ENCODE data around the gene MEGF6.

MEGF6 gene

DNA sequence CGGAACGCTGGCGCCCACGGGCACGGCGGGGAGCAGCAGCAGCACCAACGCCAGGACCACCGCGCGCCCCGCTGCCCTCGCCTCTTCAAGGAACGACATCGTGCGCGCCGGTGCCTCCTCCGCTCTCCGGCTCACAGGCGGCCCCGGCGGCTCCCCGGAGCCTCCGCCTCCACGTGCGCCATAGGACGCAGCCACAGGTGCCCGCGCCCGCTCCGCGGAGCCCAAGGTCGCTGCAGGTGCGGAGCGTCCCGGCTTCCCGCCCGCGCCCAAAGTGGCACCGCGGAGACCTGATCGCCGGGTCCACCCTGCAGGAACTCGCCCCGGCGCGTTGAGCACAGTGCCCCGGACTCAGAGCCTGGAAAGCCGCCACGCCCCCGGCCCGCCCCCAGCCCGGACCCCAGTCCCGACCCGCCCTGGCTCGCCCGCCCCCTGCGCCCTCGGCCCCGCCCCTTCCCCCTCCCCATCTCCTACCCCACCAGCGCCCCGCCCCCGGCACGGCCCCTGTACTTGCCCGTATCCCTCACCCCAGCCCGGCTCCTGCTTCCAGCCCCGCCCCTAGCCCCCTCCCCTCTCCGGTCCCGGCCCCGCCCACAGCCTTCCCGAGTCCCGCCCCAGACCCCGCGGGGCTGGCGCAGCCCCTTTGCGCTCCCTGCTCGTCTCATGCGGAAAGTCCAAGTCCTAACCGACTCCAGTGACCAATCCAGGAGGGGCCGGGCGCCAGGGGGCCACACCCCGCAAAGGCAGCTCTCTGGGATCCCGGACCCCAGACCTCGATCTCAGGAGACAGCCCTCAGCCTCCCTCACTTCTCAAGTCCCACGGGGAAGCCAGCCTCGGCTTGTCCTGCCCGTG lies at the start of gene MEGF6:
TSS of gene MEGF6 (minus strand) at position 339 of the 850 bp plus-strand sequence. CDS start at position 99, 240 bp downstream.
- peak; percentile 40 for DNase-seq (ENCODE audit: low read depth)

GRCh38 chr1:3660704-3661103 lies 49.4 kb upstream of the MEGF6 start:
- no peak for DNase-seq (ENCODE audit: low read depth)

- DNase-seq (ENCODE audit: low read depth), result no peak
Observed at GRCh38 chr1:3659093-3659492, 47.8 kb upstream of the MEGF6 start.

- DNase-seq (ENCODE audit: low read depth), result no peak
Observed at GRCh38 chr1:3658231-3658615, 46.9 kb upstream of the MEGF6 start.

GRCh38 chr1:3657578-3658230 lies 46.4 kb upstream of the MEGF6 start:
- no peak for DNase-seq (ENCODE audit: low read depth)

DNA sequence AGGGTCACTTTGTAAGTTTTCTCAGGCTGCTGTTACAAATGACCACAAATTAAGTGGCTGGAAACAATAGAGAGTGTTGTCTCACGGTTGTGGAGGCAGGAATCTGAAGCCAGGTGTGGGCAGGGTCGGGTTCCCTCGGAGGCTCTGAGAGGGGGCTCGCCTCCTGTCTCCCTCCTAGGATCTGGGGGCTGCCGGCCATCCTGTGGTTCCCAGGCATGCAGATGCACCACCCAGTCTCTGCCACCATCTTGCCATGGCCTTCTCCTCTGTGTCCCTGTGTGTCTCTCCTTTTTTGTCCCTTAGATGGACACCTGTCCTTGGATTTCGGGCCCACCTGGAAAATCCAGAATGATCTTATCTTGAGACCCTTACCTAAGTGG lies 45.8 kb upstream of the MEGF6 start:
- no peak for DNase-seq (ENCODE audit: low read depth)

- no peak for DNase-seq (ENCODE audit: low read depth)
Observed at GRCh38 chr1:3656450-3657095, 45.3 kb upstream of the MEGF6 start.

DNA sequence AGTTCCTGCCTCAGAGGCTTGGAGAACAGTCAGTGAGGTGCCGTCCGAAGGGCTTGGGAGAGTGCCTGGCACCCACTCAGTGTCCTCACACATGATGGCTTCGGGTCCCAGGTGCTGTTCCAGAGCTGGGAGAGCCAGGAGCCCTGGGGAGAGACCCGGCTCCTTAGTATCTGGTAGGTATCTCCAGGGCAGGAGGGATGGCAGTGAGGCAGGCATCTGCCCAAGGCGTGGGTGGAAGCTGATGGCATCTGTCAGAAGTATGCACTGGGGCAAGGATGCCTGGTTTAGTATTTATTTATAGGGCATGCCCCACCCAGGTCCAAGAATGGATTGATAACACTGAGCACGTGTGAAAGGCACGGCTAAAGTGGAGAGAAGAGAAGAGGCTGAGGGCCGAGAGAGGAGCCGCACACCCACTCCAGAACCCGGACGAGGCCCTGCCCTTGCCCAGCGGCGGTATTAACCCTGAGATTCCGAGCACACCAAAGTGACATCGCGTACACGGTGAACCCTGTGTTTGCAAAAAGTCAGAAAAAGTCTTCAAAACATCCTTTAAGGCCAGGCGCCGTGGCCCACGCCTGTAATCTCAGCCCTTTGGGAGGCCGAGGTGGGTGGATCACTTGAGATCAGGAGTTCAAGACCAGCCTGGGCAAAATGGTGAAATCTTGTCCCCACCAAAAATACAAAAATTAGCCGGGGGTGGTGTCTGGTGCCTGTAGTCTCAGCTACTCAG lies 43.4 kb upstream of the MEGF6 start:
- no peak for DNase-seq (ENCODE audit: low read depth)

DNA sequence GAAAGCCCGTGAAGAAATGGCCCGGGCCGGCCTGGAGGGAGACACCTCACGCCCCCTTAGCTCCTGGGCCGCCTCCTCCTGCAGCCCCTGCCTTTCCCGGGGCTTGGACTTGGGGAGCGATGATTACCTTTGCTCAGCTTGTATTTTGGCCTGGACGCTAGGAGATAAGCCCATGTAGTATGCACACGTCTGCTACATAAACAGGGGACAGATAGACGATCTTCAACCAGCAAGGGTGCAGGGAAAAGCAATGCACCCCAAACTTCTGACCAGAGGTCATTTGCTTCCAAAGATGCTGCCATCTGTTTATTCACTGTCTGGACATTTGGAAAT lies 41.9 kb upstream of the MEGF6 start:
- DNase-seq (ENCODE audit: low read depth), result no peak

GRCh38 chr1:3652548-3653285 lies 41.4 kb upstream of the MEGF6 start:
- DNase-seq (ENCODE audit: low read depth), result no peak

GRCh38 chr1:3651930-3652547 lies 40.7 kb upstream of the MEGF6 start, which contains the start of gene TP73:
TSS of gene TP73 (plus strand) at chr1:3652516. CDS start at chr1:3682366, 29,850 bp downstream.
- no peak for DNase-seq (ENCODE audit: low read depth)

- DNase-seq (ENCODE audit: low read depth), result peak; percentile 19
Observed at GRCh38 chr1:3651026-3651929, 40.0 kb upstream of the MEGF6 start.

DNA sequence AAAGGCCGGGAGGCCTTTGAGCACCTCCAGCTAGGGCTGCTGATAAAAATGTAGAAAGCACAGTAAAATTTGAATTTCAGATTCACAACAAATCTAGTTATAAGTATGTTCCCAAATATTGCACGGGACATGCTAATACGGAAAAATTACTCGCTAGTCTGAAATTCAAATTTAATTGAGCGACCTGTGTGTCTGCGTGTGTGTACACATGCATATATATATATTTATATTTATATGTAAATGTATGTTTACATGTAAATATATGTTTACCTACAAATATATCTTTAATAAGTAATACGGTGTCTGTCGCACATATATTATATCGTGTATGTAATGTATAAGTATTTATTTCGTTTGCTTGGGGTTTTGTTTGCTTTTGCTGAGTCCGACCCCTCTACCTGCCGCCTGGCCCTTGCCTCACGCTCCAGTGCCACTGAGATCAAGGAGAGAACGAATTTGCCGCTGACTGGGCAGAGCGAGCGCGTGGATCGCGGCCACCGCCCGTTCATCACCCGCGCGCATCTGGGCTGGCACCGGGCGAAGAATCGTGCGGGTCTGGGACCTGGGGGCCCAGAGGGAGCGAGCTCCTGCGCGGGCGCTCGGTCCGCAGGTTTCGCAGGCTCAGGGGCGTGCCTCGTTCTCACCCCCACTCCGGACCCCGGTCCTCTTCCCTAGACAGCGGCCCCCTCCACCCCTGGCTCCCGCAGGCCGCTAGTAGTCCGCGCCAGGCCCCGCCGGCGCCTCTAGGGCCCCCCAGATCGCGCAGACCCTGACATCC lies 39.1 kb upstream of the MEGF6 start:
- no peak for DNase-seq (ENCODE audit: low read depth)

DNA sequence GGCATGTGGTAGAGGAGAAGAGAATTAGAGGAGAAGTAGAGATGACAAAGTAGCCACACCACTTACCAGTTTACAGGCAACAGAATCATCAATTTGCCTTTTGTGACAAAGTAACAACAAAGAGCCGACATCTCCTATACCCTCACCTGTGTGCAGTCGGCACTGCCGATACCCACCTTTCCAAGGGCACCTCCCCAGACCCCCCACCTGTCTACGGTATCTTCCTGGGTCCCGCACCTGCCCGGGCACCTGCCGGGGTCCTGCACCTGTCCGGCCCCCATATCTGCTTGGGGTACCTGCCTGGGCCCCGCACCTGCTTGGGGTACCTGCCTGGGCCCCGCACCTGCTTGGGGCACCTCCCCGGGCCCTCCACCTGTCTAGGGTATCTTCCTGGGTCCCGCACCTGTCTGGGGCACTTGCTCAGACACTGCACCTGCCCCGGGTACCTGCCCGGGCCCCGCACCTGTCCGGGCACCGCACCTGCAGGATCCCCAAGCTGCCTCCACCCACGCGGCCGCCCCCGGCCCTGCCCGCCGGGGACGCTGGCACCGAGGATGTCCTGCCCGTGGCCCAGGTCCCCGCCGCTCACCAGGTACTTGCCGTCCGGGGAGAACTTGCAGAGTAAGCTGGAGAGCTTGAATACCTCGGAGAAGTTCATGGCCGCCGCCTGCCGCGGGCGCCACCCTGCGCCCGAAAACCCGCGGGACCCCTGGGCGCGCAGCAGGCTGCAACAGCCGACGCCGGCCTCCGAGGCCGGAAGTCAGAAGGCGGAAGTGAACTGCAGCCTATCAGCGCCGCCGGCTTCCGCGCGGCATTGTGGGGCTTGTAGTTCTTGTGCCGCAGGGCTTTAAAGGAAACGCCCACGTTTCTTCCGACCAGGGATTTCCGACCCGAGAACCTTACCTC lies 38.3 kb upstream of the MEGF6 start, which contains the start of gene WRAP73:
TSS of gene WRAP73 (minus strand) at position 762 of the 906 bp plus-strand sequence. CDS start at position 658, 104 bp downstream.
- DNase-seq (ENCODE audit: low read depth), result peak; percentile 92

DNA sequence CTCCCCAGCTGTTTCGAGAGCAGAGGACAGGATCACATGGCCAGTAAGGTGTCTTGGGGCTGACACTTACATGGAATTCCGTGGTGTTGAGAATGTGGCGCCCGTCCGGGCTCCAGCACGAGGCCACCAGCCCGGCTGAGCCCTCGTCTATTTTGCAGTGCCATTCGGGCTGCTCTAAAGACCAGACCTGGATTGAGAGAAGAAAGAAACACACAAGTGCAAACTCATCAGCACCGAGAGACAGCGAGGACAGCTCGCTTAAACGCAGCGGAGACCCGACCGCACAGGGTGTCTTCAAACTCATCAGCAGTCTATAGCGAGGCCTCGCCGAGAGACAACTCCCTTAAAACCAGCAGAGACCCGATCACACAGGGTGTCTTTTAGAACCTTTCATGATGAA lies 35.3 kb upstream of the MEGF6 start:
- no peak for DNase-seq (ENCODE audit: low read depth)

DNA sequence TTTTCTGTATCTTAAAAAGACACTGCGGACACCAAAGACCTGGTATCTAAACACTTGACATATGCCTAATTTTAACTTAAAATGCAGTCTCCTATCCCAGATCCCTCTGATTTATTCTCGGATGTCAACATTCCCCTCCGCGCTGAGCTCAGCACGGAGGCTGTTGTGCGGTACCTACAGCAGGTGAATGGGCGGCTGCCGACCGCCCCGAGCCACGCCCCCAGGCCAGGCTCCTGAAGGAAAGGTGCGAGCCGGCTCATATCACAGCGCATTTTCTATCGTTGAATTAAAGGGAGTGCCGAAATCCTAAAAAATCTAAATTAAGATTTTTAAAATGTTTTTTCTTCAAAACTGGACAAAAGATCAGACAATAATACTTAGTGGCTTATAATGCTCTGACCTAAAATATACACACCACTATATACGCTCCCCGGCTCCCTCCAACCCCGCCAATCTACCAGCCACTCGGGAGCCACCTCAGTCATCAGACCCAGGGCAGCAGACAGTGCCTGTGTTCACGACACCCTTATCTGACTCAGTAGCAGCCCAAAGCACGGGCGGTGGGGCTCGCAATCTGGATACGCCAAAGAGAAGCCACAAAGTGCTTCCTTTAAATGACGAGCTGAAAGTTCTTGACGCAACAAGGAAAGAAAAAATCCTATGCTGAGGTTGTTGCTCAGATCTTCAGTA lies 34.5 kb upstream of the MEGF6 start:
- DNase-seq (ENCODE audit: low read depth), result no peak

- no peak for DNase-seq (ENCODE audit: low read depth)
Observed at GRCh38 chr1:3645247-3645646, 33.9 kb upstream of the MEGF6 start.

- DNase-seq (ENCODE audit: low read depth), result no peak
Observed at GRCh38 chr1:3644273-3644672, 33.0 kb upstream of the MEGF6 start.
